H1 (cell line): ENCODE data around the gene NGFR. TPM values are rescaled to one million over a fixed set of nuclear protein-coding genes. Genes with fewer than 3 reads are reported as not detected.
A peak's percentile ranks its signal among the peaks of the same experiment; 100 is the strongest.

Source experiments
- ATF3 ChIP-seq: IDR thresholded peaks from 2 replicates; pipeline ENCODE4 v1.6.1; 2011; ENCODE audit warnings: low read depth, mild to moderate bottlenecking, low read length; ENCODE audit not compliant: insufficient read depth
- CHD1 ChIP-seq: IDR thresholded peaks from 2 replicates; pipeline ENCODE4 v1.6.1; 2012; ENCODE audit warnings: low read depth, low read length, improper control_type of control experiment
- CHD2 ChIP-seq: IDR thresholded peaks from 2 replicates; pipeline ENCODE4 v1.6.1; 2012; ENCODE audit warnings: low read length, improper control_type of control experiment
- CHD7 ChIP-seq: fragments of 300-600 bp; sonication (generic); IDR thresholded peaks from 2 replicates; pipeline ENCODE4 v1.7.1; 2012; ENCODE audit warnings: low read length, moderate library complexity, mild to moderate bottlenecking, inconsistent platforms; ENCODE audit not compliant: insufficient replicate concordance
- KDM5A ChIP-seq: fragments of 200-600 bp; IDR thresholded peaks from 2 replicates; pipeline ENCODE4 v1.7.1; 2012; ENCODE audit warnings: mild to moderate bottlenecking, low read length, inconsistent platforms, mixed read lengths
- PHF8 ChIP-seq: fragments of 200-600 bp; sonication (generic); conservative IDR thresholded peaks from 2 replicates; pipeline ENCODE4 v1.7.1; 2012; ENCODE audit warnings: low read depth, mild to moderate bottlenecking, inconsistent platforms, low read length, moderate library complexity
- POLR2A ChIP-seq, 2 experiments: IDR thresholded peaks; 1 replicate in 1 of 2; 2 replicates in 1 of 2; pipeline ENCODE4 v1.6.1; 2011; ENCODE audit warnings: low read depth in 2 of 2, low read length in 2 of 2, mild to moderate bottlenecking in 2 of 2; ENCODE audit errors: control extremely low read depth in 1 of 2
- RAD21 ChIP-seq, 2 experiments: IDR thresholded peaks in 1 of 2; conservative IDR thresholded peaks in 1 of 2; 2 replicates each; pipeline ENCODE4 v1.6.1; 2011; ENCODE audit warnings: low read depth in 2 of 2, low read length in 2 of 2, improper control_type of control experiment in 1 of 2, inconsistent platforms in 1 of 2, mild to moderate bottlenecking in 1 of 2, moderate library complexity in 1 of 2
- RFX5 ChIP-seq: IDR thresholded peaks from 2 replicates; pipeline ENCODE4 v1.6.1; 2011; ENCODE audit warnings: low read depth, low read length, improper control_type of control experiment, borderline replicate concordance
- SIX5 ChIP-seq: IDR thresholded peaks from 2 replicates; pipeline ENCODE4 v1.6.1; 2011; ENCODE audit warnings: mild to moderate bottlenecking, low read depth, low read length
- polyA plus RNA-seq, 7 experiments: library from polyadenylated mRNA; depleted of rRNA in 3 of 7; stranded (reverse) in 5 of 7; unstranded in 2 of 7; fragments of >200 nt in 5 of 7; fragments of 200-250 nt in 2 of 7; gene quantifications; 1 replicate in 5 of 7; 2 replicates in 1 of 7; 4 replicates in 1 of 7; pipeline versions ENCODE4 v1.2.1 to v1.2.3, GENCODE V29; 2011 to 2013; ENCODE audit warnings: missing spikeins in 2 of 7, mixed read lengths in 2 of 7
- total RNA-seq: library from RNA; stranded (reverse); fragmentation: NEBNext Ultra II Directional; extraction: Animal tissue kit (Norgen Biotek cat#: 25700); gene quantifications from 2 replicates; pipeline ENCODE4 v1.2.1, GENCODE V29; 2021

Gene NGFR
- total and polyA plus RNA-seq, 2 of the 8 experiments (the other 6 are each of a cell fraction or from before 2014, with no cell fraction given) = 8.1 to 10.3 TPM

- TF ChIP-seq CHD7 (no peak), POLR2A (IDR thresholded peaks at IDR 0.05; ENCODE audit: control extremely low read depth in 1 of 2, low read depth in 2 of 2, low read length in 2 of 2) (peak in 1 of 2 experiments; percentile 48; a peak in 1 of 3 replicates), RFX5 (no peak), CHD2 (no peak), ATF3 (no peak), CHD1 (no peak), RAD21 (IDR thresholded peaks at IDR 0.05 in 1 of 2, conservative IDR thresholded peaks at IDR 0.05 in 1 of 2; ENCODE audit: low read depth in 2 of 2, low read length in 2 of 2) (no peak), KDM5A (no peak), SIX5 (no peak), PHF8 (no peak)
Measured at GRCh38 chr17:49508061-49508865, 13.2 kb downstream of the NGFR start (continued).
